ENCODE measurements around the gene NBAS. TPM values are rescaled to one million over a fixed set of nuclear protein-coding genes. Genes with fewer than 3 reads are reported as not detected.

The NBAS gene
- total and polyA plus RNA-seq, 2 of the 4 experiments (the other 2 are of a cell fraction): 22.3 to 105 TPM

GRCh38 chr2:15160201-15160991 is 400.7 kb downstream of the NBAS start:
- Histone ChIP-seq H3K4me2 (ENCODE audit: low read depth, low read length) (no peak overlapping the region), H3K56ac (ENCODE audit: extremely low read depth, insufficient read depth, low read length) (no peak overlapping the region), H4K20me1 (ENCODE audit: insufficient read depth, low read length) (no peaks in the 10 kb centered on the region), H3K27ac (ENCODE audit: insufficient read depth, low read length) (no peak overlapping the region), H3K14ac (replicated peaks; ENCODE audit: low read depth, low read length) (peak overlapping the region; percentile 42; the same call in 1 of the 2 replicates), H2AK9ac (replicated peaks; ENCODE audit: low read depth, low read length, poor library complexity) (no peak overlapping the region), H3K18ac (ENCODE audit: low read depth, low read length) (peak overlapping the region; percentile 6; the same call in 1 of the 2 replicates), H3K36me3 (ENCODE audit: control insufficient read depth, insufficient read depth, low read length) (no peaks in the 10 kb centered on the region), H2BK15ac (ENCODE audit: low read depth, low read length) (no peak overlapping the region), H3K9me3 (ENCODE audit: control insufficient read depth, insufficient read depth, low read length) (no peaks in the 10 kb centered on the region), H2BK120ac (ENCODE audit: low read depth, low read length) (peak overlapping the region; percentile 30), H3K9me1 (ENCODE audit: insufficient read depth, low read length) (peaks cover 5% of the 10 kb centered on the region; the same call in 1 of the 2 replicates), H3K4ac (ENCODE audit: low read depth, low read length) (peak overlapping the region; percentile 48), H2BK5ac (ENCODE audit: low read depth, low read length, poor library complexity, severe bottlenecking) (no peak overlapping the region), H3K9ac (ENCODE audit: low read depth, low read length) (no peak overlapping the region), H4K5ac (ENCODE audit: low read depth, low read length) (peak overlapping the region; percentile 51), H3K79me1 (ENCODE audit: low read depth in 1 of 2, low read length in 2 of 2) (no peaks in the 10 kb centered on the region), H4K91ac (ENCODE audit: insufficient read depth, low read depth, low read length) (peak overlapping the region; percentile 15; the same call in 1 of the 2 replicates), H3K4me3 (ENCODE audit: insufficient read depth, low read depth, low read length) (no peak overlapping the region), H2BK20ac (ENCODE audit: low read depth, low read length) (peak overlapping the region; percentile 27; the same call in 1 of the 2 replicates), H4K8ac (ENCODE audit: low read depth in 2 of 2, low read length in 2 of 2) (peak overlapping the region in 1 of 2 experiments; percentile 6; a peak in 1 of 4 replicates), H3K4me1 (ENCODE audit: control insufficient read depth, insufficient read depth, low read length) (peaks cover 10% of the 10 kb centered on the region), H2AK5ac (ENCODE audit: low read depth, low read length) (no peak overlapping the region), H2AFZ (replicated peaks; ENCODE audit: low read length, poor library complexity) (no peak overlapping the region), H3K23ac (ENCODE audit: low read depth, low read length) (no peak overlapping the region), H3K27me3 (ENCODE audit: control insufficient read depth, insufficient read depth, low read length) (no peaks in the 10 kb centered on the region)
- WGBS, 2 experiments (ENCODE audit: extremely low coverage in 2 of 2, insufficient read length in 1 of 2): 83% methylated on average over 6 of the region's 9 CpGs; no CpG with 5 or more reads in 1 of the 2 experiments
- in situ Hi-C loops (cut with MboI; ENCODE audit: low sequenced_read_pairs): no loop called here
- ATAC-seq (ENCODE audit: low read depth): peak; percentile 66
- ChIA-PET CTCF (interaction anchor here (1.0 kb wide), 1 partner anchor 9 kb away, joined by 4 read pairs; no protein-coding TSS in a partner anchor), POLR2A (ENCODE audit: unreplicated experiment) (no interaction called here)
- dilution Hi-C loops (cut with HindIII; ENCODE audit: low sequenced_read_pairs, unreplicated experiment): no loop called here
- no peak for TF ChIP-seq MAZ (IDR thresholded peaks at IDR 0.05; ENCODE audit: borderline replicate concordance, low read depth, low read length)
- no peak for TF ChIP-seq BHLHE40 (IDR thresholded peaks at IDR 0.05; ENCODE audit: low read depth, low read length)
- no peak for TF ChIP-seq MAFK (IDR thresholded peaks at IDR 0.05; ENCODE audit: low read depth, low read length)
- no peak for TF ChIP-seq SMC3 (IDR thresholded peaks at IDR 0.05; ENCODE audit: low read depth, low read length)
- TF ChIP-seq CHD1 (IDR thresholded peaks at IDR 0.05; ENCODE audit: low read depth, low read length): no peak
- no peak for TF ChIP-seq NFE2L2 (IDR thresholded peaks at IDR 0.05; ENCODE audit: low read depth, low read length)
- no peak for TF ChIP-seq RAD21 (IDR thresholded peaks at IDR 0.05; ENCODE audit: low read length)
- peak; percentile 62 for DNase-seq
- no TSS peak for BruUV-seq (replicated peaks)
- intact Hi-C loops (cut with micrococcal nuclease): no loop called here

Data from IMR-90 (cell line).